ENCODE measurements around the gene RABGAP1.

Gene RABGAP1

DNA sequence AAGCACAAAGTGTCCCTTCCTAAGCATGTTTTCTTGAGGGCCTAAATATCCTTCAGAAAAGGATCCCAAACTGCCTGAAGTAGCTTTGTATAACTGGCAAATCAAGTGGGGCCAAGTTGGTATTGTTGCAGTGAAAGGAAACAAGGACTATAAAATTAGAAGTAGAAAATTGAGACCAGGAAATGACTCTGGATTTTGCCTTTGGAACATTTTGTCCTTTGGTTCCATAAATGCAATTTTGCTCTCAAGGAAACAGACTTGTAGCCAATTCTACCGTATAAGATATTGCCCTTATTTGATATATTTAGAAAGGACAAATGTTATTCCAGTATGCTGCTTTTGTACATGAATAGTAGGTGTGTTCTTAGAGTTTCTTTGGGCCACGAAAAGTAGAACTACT, 34.4 kb downstream of the RABGAP1 start:
- peaks cover 5% of the 10 kb centered on the region for H3K4me1 Mint-ChIP-seq
- ATAC-seq = no peak
- H3K36me3 Mint-ChIP-seq = peaks cover 29% of the 10 kb centered on the region
- no peak overlapping the region for H3K4me3 Mint-ChIP-seq
- no peaks in the 10 kb centered on the region for H3K9me3 Mint-ChIP-seq
- no peak overlapping the region for H3K27ac Mint-ChIP-seq
- DNase-seq (ENCODE audit: low spot score in 2 of 2) = no peak

DNA sequence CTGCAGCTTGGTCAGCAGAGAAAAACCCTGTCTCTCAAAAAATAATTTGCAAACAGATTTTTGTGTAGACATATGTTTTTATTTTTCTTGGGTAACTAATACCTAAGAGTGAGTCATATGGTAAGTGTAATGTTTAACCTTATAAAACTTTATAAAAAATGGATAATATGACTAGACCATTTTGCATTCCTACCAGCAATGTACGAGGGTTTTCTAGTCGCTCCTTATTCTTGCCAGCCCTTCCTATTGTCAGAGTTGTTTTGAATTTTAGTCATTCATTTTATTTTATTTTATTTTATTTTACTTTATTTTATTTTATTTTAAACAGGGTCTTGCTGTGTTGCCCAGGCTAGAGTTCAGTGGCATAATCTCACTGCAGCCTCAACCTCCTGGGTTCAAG, 37.8 kb downstream of the RABGAP1 start:
- ATAC-seq = no peak
- H3K4me1 Mint-ChIP-seq = peaks cover 5% of the 10 kb centered on the region
- no peak overlapping the region for H3K27ac Mint-ChIP-seq
- H3K36me3 Mint-ChIP-seq = peaks cover 13% of the 10 kb centered on the region
- H3K9me3 Mint-ChIP-seq = no peaks in the 10 kb centered on the region
- no peak for DNase-seq (ENCODE audit: low spot score in 2 of 2)
- no peak overlapping the region for H3K4me3 Mint-ChIP-seq

DNA sequence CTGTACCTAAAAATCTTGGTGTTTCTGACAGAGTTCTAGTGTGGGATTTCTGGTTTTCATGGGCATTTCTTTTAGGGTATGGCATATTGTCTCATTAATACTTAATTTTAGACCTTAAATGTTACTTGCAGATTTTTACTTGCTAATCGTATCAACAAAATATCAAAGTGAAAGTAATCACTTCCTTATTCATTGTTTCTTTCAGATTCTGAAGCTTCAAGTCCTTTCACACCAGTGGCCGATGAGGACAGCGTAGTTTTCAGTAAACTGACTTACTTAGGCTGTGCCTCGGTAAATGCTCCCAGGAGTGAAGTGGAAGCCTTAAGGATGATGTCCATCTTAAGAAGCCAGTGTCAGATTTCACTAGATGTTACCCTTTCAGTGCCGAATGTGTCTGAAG, 45.2 kb downstream of the RABGAP1 start:
- ATAC-seq (no peak), DNase-seq (ENCODE audit: low spot score in 2 of 2) (no peak)
- Mint-ChIP-seq H3K9me3 (no peaks in the 10 kb centered on the region), H3K4me1 (peaks cover 5% of the 10 kb centered on the region), H3K36me3 (peaks cover 54% of the 10 kb centered on the region), H3K4me3 (no peak overlapping the region), H3K27ac (no peak overlapping the region)

DNA sequence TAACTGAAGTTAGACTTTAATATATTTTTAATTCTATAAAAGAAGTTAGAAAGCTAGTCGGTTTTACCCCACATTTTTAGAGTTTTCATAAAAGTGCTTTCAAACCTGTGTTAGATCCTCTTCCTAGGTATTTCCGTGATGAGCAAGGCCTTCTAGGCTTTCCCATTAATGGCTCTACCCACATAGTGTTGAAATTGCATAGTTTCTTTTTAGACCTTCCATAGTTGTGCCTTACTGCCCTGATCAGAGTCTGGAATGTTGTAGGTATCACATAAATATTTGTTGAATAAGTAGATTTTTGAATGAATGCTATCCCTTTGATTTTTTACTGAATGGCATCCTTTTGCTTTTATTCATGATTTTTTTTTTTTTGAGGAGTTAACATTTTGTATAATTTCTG, 47.3 kb downstream of the RABGAP1 start:
- H3K9me3 Mint-ChIP-seq = no peaks in the 10 kb centered on the region
- peaks cover 5% of the 10 kb centered on the region for H3K4me1 Mint-ChIP-seq
- H3K27ac Mint-ChIP-seq = no peak overlapping the region
- peaks cover 64% of the 10 kb centered on the region for H3K36me3 Mint-ChIP-seq
- no peak overlapping the region for H3K4me3 Mint-ChIP-seq
- ATAC-seq = no peak
- DNase-seq (ENCODE audit: low spot score in 2 of 2) = no peak

DNA sequence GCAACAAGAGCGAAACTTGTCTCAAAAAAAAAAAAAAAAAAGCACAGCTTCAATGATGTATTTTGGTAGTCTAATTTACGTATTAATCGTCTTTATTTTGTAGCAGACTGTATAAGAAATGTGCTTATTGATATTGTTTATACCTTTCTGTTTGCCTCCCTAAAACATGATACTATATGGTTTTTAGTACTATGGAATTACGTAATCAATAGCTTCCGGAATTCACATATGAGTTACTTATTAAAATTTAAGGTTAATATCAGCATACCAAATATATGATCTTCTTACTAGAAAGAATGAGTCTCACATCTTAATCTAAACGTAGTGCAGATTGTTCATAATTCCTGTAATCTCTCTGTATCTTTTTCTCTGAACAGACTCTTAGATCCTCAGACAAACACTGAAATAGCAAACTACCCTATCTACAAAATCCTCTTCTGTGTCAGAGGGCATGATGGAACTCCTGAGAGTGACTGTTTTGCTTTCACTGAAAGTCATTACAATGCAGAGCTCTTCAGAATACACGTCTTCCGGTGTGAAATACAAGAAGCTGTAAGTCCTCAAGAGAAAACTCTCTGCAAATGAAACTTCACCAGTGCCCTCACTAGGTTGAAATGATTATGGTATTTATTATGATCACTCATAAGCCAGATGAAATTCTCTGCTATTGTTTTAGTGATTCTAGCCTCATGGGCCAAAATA, 48.3 kb downstream of the RABGAP1 start:
- Mint-ChIP-seq H3K27ac (no peak overlapping the region), H3K36me3 (peaks cover 72% of the 10 kb centered on the region)

DNA sequence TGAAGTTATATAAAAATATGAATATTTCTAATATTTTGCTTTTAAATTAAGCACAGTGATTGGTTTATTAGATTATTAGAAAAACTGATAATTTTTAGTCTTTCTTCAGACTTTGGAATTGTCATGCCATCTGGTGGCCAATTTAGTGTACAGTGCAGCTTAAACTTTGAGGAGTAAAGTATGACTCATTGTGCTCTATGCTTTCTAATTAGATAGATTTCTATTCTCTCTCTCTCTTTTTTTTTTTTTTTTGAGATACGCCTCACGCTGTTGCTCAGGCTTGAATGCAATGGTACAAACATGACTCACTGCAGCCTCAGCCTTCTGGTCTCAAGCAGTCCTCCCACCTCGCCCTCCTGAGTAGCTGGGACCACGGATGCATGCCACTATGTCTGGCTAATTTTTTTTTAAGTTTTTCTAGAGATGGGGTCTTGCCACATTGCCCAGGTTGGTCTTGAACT, 50.6 kb downstream of the RABGAP1 start:
- DNase-seq (ENCODE audit: low spot score in 2 of 2) (peak in 1 of 2 donors; percentile 56), ATAC-seq (peak; percentile 97)
- Mint-ChIP-seq H3K27ac (no peak overlapping the region), H3K4me3 (no peak overlapping the region), H3K36me3 (peaks cover 72% of the 10 kb centered on the region), H3K9me3 (no peaks in the 10 kb centered on the region), H3K4me1 (peaks cover 5% of the 10 kb centered on the region)

More for the DNA sequence above, 48.3 kb downstream of the RABGAP1 start:
- no peak overlapping the region for H3K4me3 Mint-ChIP-seq
- peaks cover 5% of the 10 kb centered on the region for H3K4me1 Mint-ChIP-seq
- ATAC-seq (peak; percentile 79), DNase-seq (ENCODE audit: low spot score in 2 of 2) (no peak)
- H3K9me3 Mint-ChIP-seq = no peaks in the 10 kb centered on the region

DNA sequence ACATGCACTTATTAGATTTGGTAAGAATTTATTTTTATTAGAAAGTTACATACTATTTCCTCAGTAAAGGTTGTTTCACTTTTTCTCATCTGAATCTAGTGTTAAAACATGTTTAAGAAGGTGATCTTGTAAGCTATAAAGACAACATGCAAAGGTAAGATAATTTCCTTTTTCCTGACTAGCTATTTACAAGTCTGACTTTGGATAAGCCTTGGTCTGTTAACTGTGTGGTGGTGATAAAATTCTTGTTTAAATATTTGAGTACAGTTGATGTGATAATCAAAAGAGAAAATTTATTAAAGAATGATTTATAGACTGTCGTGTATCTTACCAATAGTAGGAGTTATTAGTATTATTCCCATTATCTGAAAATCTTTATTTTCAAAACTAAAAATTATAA, 55.8 kb downstream of the RABGAP1 start:
- Mint-ChIP-seq H3K9me3 (no peaks in the 10 kb centered on the region), H3K36me3 (peaks cover 84% of the 10 kb centered on the region), H3K4me1 (no peaks in the 10 kb centered on the region), H3K4me3 (no peak overlapping the region), H3K27ac (no peak overlapping the region)
- no peak for ATAC-seq
- no peak for DNase-seq (ENCODE audit: low spot score in 2 of 2)

DNA sequence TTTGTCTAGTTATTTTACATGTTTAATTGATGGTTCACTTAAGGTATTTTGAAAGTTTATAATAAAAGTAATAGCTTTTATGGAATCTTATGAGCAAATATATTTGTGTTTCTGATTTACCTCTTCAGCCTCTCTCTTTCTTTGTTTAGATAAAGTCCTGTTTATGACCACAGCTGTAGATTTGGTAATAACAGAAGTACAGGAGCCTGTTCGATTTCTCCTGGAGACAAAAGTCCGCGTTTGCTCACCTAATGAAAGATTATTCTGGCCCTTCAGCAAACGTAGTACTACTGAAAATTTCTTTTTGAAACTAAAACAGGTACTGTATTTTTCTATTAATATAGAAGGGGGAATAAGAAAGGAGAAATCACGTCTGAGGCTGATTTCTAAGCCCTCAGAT, 57.6 kb downstream of the RABGAP1 start:
- Mint-ChIP-seq H3K9me3 (no peaks in the 10 kb centered on the region), H3K36me3 (peaks cover 85% of the 10 kb centered on the region), H3K27ac (no peak overlapping the region), H3K4me1 (no peaks in the 10 kb centered on the region), H3K4me3 (no peak overlapping the region)
- no peak for ATAC-seq
- no peak for DNase-seq (ENCODE audit: low spot score in 2 of 2)

DNA sequence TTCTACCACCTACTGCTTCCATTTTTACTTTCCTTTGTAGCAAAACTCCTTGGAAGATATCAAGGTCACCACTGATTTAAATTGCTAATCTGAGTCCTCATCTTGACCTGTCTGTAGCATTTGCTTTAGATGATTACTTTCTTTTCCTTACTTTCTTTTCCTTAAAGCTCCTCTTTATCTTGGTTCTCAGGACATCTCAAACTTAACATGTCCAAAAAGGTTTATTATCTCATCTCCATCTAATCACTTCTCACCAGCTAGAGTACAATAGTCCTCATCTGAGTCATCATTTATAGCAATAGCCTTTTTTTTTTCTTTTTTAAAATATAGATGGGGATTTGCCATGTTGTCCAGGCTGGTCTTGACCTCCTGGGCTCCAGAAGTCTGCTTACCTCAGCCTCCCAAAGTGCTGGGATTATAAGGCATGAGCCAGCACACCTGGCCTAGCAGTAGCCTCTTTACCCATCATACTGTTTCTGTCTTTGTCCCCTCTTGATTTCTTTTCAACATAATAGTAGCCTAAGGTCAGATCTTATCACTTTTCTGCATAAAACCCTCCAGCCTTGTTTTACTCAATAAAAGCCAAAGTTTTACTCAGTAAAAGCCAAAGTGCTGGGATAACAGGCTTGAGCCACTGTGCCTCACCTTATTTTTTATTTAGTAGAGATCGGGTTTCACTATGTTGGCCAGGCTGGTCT, 59.7 kb downstream of the RABGAP1 start:
- Mint-ChIP-seq H3K4me3 (no peak overlapping the region), H3K27ac (peak overlapping the region; percentile 5), H3K4me1 (no peaks in the 10 kb centered on the region), H3K36me3 (peaks cover 77% of the 10 kb centered on the region), H3K9me3 (no peaks in the 10 kb centered on the region)
- DNase-seq (ENCODE audit: low spot score in 2 of 2) = no peak
- ATAC-seq = no peak

DNA sequence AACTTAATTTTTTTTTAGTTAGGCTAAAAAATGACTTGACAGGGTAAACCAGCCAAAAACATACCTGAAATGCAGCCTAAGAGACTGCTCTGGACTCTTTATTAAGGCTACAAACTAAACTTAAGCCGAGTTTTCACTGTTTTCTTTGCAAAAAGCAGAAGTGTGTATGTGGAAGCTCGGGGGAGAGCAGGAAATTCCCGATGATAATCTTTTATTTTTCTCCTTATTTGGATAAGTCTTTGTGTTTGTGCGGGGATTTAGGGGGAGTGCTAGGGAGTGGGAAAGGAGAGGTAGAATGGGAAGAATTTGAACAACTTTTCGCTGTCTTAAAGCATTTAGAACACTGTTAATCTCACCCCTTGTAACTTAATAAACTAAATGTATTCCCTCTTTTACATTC, 61.9 kb downstream of the RABGAP1 start:
- peaks cover 73% of the 10 kb centered on the region for H3K36me3 Mint-ChIP-seq

DNA sequence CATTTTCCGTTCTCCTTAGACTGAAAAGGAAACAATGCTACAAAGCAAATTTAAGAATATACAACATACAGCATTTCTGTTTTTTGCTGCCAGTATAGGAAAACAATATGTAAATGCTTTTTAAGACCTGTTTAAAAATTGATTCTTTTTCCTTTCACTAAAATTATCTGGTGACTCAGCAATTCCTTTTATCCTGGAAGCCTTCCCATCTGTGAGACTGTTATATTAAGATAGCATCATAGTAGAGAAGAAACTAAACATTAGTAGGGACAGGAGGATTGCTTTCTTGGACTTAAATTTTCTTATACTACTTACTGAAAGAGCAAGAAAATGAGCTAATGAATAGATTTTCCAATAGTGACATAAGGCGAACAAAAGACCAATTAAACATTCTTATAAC, 62.6 kb downstream of the RABGAP1 start:
- H3K4me3 Mint-ChIP-seq = no peak overlapping the region
- H3K9me3 Mint-ChIP-seq = no peaks in the 10 kb centered on the region
- no peak overlapping the region for H3K27ac Mint-ChIP-seq
- DNase-seq (ENCODE audit: low spot score in 2 of 2) = no peak
- peaks cover 71% of the 10 kb centered on the region for H3K36me3 Mint-ChIP-seq
- no peaks in the 10 kb centered on the region for H3K4me1 Mint-ChIP-seq
- no peak for ATAC-seq

More for the DNA sequence above, 61.9 kb downstream of the RABGAP1 start:
- H3K9me3 Mint-ChIP-seq = no peaks in the 10 kb centered on the region
- no peak overlapping the region for H3K4me3 Mint-ChIP-seq
- H3K4me1 Mint-ChIP-seq = no peaks in the 10 kb centered on the region
- DNase-seq (ENCODE audit: low spot score in 2 of 2) = no peak
- no peak for ATAC-seq
- H3K27ac Mint-ChIP-seq = no peak overlapping the region

DNA sequence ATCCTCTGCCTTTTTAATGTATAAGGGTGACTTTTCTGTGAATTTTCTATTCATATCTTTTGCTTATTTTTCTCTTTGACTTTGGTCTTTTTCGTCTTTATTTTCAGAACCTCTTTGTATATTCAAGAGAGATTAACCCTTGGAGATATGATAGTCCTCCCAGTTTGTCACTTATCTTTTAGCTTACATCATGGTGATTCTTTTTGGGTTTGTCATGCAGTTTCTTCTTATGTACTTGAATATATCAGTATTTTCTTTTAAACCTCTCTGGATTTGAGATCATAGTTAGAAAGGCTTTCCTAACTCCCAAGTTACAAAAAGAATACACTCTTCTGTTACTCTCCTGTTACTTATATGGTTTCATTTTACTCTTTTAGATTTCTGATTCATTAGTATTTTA, 65.1 kb downstream of the RABGAP1 start:
- DNase-seq (ENCODE audit: low spot score in 2 of 2) (no peak), ATAC-seq (no peak)
- Mint-ChIP-seq H3K4me1 (no peaks in the 10 kb centered on the region), H3K36me3 (peaks cover 54% of the 10 kb centered on the region), H3K9me3 (no peaks in the 10 kb centered on the region), H3K4me3 (no peak overlapping the region), H3K27ac (no peak overlapping the region)

DNA sequence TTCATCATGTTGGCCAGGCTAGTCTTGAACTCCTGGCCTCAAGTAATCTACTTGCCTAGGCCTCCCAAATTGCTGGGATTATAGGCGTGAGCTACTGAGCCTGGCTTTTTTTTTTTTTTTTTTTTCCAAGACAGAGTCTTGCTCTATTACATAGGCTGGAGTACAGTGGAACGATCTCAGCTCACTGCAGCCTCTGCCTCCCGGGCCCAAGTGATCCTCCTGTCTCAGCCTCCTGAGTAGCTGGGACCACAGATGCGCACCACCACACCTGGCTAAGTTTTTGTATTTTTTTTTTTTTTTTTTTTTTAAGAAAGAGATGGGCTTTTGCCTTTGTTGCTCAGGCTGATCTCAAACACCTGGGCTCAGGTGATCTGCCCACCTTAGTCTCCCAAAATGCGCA, 66.4 kb downstream of the RABGAP1 start:
- DNase-seq (ENCODE audit: low spot score in 2 of 2) (no peak), ATAC-seq (no peak)
- Mint-ChIP-seq H3K36me3 (peaks cover 55% of the 10 kb centered on the region), H3K27ac (no peak overlapping the region), H3K4me3 (no peak overlapping the region), H3K4me1 (no peaks in the 10 kb centered on the region), H3K9me3 (no peaks in the 10 kb centered on the region)

DNA sequence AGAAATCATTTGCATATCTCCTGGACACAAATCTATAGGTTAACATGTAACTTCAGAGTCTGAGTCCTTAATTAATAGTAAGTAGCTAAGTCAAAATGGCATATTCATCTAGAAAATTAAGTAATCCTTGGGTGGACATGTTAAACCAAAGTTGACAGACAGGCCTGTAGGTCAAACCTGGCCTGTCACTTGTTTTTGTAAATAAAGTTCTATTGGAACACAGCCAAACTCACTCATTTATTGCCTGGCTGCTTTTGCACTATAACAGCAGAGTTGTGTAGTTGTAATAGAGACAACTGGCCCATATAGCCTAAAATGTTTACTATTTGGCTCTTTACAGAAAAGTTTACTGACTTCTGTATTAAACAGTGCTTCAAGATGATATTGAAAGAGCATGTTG, 68.1 kb downstream of the RABGAP1 start:
- Mint-ChIP-seq H3K4me3 (no peak overlapping the region), H3K4me1 (no peaks in the 10 kb centered on the region), H3K27ac (no peak overlapping the region), H3K36me3 (peaks cover 61% of the 10 kb centered on the region), H3K9me3 (no peaks in the 10 kb centered on the region)
- DNase-seq (ENCODE audit: low spot score in 2 of 2) (no peak), ATAC-seq (no peak)

DNA sequence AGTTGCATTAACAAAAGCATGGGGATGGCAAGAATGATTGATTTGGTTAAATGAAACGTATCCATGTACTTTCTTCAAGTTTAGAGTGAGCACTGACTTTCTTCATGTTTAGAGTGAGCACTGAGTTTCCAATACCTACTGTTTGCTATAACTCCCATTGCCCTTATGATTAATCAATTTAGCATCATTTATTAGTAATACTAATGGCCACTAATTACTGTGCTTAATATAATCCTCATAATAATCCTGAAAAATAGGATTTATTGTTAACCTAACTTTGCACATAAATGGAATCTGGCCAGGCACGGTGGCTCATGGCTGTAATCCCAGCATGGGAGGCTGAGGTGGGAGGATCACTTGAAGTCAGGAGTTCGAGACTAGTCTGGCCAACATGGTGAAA, 70.6 kb downstream of the RABGAP1 start:
- no peak overlapping the region for H3K27ac Mint-ChIP-seq

DNA sequence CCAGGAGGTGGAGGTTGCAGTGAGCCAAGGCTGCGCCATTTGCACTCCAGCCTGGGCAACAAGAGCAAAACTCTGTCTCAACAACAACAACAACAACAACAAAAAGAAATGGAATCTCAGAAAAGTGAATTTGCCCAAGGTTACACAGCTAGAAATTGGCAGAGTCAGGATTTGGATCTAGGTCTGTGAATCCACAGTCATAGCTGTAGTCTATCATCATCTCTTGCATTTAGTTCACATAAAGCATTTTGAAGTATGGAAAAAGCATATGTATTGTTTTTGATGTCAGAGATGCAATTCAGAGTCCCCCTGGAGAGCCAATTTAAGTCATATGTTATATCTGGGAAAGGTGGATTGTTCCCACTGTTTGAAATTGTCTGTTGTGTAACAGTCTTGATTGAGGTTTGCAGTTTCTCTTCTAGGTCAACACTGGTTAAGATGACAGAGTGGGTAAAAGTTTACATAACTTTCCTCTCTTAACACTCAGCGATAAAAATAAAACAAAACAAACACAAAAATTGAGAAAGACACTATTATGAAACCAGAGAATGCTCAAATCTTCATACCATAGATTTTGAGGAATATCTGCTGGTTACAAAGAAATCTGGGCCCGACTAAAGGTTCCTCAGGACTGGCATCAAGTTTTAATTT, 71.2 kb downstream of the RABGAP1 start:
- Mint-ChIP-seq H3K4me3 (no peak overlapping the region), H3K36me3 (peaks cover 73% of the 10 kb centered on the region)

More for the DNA sequence above, 70.6 kb downstream of the RABGAP1 start:
- ATAC-seq = no peak
- Mint-ChIP-seq H3K4me1 (no peaks in the 10 kb centered on the region), H3K36me3 (peaks cover 76% of the 10 kb centered on the region), H3K4me3 (no peak overlapping the region), H3K9me3 (no peaks in the 10 kb centered on the region)
- DNase-seq (ENCODE audit: low spot score in 2 of 2) = no peak

More for the DNA sequence above, 71.2 kb downstream of the RABGAP1 start:
- no peaks in the 10 kb centered on the region for H3K9me3 Mint-ChIP-seq
- no peaks in the 10 kb centered on the region for H3K4me1 Mint-ChIP-seq
- DNase-seq (ENCODE audit: low spot score in 2 of 2) (no peak), ATAC-seq (no peak)
- H3K27ac Mint-ChIP-seq = no peak overlapping the region
